ENCODE data around the gene CILP2. TPM values are rescaled to one million over a fixed set of nuclear protein-coding genes. Genes with fewer than 3 reads are reported as not detected.

Gene CILP2
- total and polyA plus RNA-seq, 2 of the 4 experiments (the other 2 are of a cell fraction), result 0.18 to 0.87 TPM

DNA sequence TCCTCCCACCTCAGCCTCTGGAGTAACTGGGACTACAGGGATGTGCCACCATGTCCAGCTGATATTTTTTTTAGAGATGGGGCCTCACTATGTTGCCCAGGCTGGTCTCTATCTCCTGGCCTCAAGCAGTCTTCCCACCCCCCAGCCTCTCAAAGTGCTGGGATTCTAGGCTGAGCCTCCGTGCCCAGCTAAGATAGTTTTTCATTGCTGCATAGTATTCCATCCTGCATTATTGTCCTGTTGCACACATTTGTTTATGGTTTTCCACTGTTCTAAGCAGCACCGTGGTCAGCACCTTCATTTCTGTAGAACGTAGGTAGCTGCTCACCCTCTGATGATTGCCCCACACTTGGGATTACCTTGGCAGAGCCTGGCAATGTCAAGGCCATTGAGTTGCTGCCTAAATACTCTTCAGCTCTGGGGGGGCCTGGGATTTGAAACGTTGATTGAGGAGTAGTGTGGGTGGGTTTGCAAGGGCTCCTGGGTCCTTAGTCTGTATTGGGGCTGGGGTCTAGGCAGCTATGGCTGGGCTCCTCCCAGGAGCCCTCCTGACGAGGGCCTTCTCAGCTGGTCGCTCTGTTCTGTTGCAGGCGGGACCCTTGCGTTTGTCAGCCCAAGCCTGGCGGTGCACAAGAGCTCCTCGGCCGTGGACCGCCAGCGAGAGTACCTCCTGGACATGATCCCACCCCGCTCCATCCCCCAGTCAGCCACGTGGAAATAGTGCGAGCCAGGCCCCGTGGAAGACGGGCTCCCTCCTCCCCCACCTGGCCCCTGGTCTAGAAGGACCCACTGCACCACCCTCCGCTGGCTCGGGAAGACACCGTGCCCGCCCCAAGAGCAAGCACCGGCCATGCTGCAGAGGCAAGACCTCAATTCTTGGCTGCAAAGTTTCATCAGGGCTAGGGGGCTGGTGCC lies 33.1 kb upstream of the CILP2 start (continued):
- TF ChIP-seq, protein P1, sequence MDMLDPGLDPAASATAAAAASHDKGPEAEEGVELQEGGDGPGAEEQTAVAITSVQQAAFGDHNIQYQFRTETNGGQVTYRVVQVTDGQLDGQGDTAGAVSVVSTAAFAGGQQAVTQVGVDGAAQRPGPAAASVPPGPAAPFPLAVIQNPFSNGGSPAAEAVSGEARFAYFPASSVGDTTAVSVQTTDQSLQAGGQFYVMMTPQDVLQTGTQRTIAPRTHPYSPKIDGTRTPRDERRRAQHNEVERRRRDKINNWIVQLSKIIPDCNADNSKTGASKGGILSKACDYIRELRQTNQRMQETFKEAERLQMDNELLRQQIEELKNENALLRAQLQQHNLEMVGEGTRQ (IDR thresholded peaks at IDR 0.05; ENCODE audit: low read depth, low read length), result no peak

DNA sequence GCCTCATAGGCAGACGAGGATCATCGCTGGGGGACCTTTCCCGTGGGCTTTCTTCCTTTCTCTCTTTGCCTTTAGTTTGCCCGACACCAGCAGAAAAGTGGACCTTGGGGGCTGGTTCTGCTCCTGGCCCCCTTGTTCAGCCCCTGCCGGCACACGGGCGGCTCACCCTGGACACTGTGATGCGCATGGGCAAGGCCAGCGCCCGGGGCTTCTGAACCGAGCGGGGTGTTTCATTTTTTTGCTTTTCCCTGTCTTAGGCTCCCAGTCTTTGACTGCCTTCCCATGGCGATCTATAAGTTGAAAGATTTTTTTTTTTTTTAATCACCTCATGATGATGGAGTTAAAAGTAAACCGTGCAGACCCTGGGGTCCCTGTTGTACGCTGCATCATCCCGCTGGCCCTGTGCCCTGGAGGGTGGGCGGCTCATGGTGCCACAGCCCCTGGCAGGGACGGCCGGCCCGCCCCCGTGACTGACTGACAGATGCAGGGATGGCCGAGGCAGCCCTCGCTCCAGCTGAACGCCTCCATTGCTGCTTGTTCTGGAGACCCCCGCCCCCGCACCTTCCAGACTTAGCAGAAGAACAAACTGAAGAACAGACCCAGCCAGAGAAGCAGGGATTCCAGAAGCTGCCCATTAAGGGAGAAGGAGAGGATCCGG lies 32.3 kb upstream of the CILP2 start:
- H4K8ac ChIP-seq (ENCODE audit: low read depth in 2 of 2, low read length in 2 of 2), result no peak overlapping the region
- ATAC-seq (ENCODE audit: low read depth) (no peak), DNase-seq (no peak)
- no peaks in the 10 kb centered on the region for H3K27me3 ChIP-seq (ENCODE audit: control insufficient read depth, insufficient read depth, low read length)
- no peaks in the 10 kb centered on the region; the same call in 1 of the 2 replicates for H4K20me1 ChIP-seq (ENCODE audit: insufficient read depth, low read length)
- in situ Hi-C loops (cut with MboI; ENCODE audit: low sequenced_read_pairs), result no loop called here
- no peak overlapping the region for H2BK5ac ChIP-seq (ENCODE audit: low read depth, low read length, poor library complexity, severe bottlenecking)
- H3K4me3 ChIP-seq (ENCODE audit: insufficient read depth, low read depth, low read length), result no peak overlapping the region
- H3K23ac ChIP-seq (ENCODE audit: low read depth, low read length), result no peak overlapping the region
- CTCF ChIA-PET, result interaction anchor here (0.7 kb wide), 1 partner anchor 146 kb away, joined by 3 read pairs; no protein-coding TSS in a partner anchor
- WGBS, 2 experiments (ENCODE audit: extremely low coverage in 2 of 2, insufficient read length in 1 of 2), result 73% methylated on average over 2 of the region's 27 CpGs; no CpG with 5 or more reads in 1 of the 2 experiments
- no peak overlapping the region for H3K56ac ChIP-seq (ENCODE audit: extremely low read depth, insufficient read depth, low read length)
- no peak overlapping the region for H3K9ac ChIP-seq (ENCODE audit: low read depth, low read length)
- POLR2A ChIA-PET (ENCODE audit: unreplicated experiment), result no interaction called here
- peaks cover 0 to 3% of the 10 kb centered on the region in 2 experiments; a peak in 2 of 4 replicates for H3K79me1 ChIP-seq (ENCODE audit: low read depth in 1 of 2, low read length in 2 of 2)
- H3K4ac ChIP-seq (ENCODE audit: low read depth, low read length), result no peak overlapping the region
- no peaks in the 10 kb centered on the region for H3K4me1 ChIP-seq (ENCODE audit: control insufficient read depth, insufficient read depth, low read length)
- H3K27ac ChIP-seq (ENCODE audit: insufficient read depth, low read length), result no peak overlapping the region
- dilution Hi-C loops (cut with HindIII; ENCODE audit: low sequenced_read_pairs, unreplicated experiment), result no loop called here
- H4K5ac ChIP-seq (ENCODE audit: low read depth, low read length), result no peak overlapping the region
- H2AK5ac ChIP-seq (ENCODE audit: low read depth, low read length), result no peak overlapping the region
- H3K9me3 ChIP-seq (ENCODE audit: control insufficient read depth, insufficient read depth, low read length), result no peaks in the 10 kb centered on the region
- H3K4me2 ChIP-seq (ENCODE audit: low read depth, low read length), result no peak overlapping the region
- no peak overlapping the region for H4K91ac ChIP-seq (ENCODE audit: insufficient read depth, low read depth, low read length)
- H2BK20ac ChIP-seq (ENCODE audit: low read depth, low read length), result no peak overlapping the region
- no peak overlapping the region for H3K18ac ChIP-seq (ENCODE audit: low read depth, low read length)
- no peak overlapping the region for H2BK120ac ChIP-seq (ENCODE audit: low read depth, low read length)
- no peak overlapping the region for H2AFZ ChIP-seq (replicated peaks; ENCODE audit: low read length, poor library complexity)
- H3K36me3 ChIP-seq (ENCODE audit: control insufficient read depth, insufficient read depth, low read length), result peaks cover 50% of the 10 kb centered on the region
- peaks cover 3% of the 10 kb centered on the region; the same call in 1 of the 2 replicates for H3K9me1 ChIP-seq (ENCODE audit: insufficient read depth, low read length)
- H2AK9ac ChIP-seq (replicated peaks; ENCODE audit: low read depth, low read length, poor library complexity), result no peak overlapping the region
- H3K14ac ChIP-seq (replicated peaks; ENCODE audit: low read depth, low read length), result no peak overlapping the region
- intact Hi-C loops (cut with micrococcal nuclease), result no loop called here
- H2BK15ac ChIP-seq (ENCODE audit: low read depth, low read length), result no peak overlapping the region
- no TSS peak for BruUV-seq (replicated peaks)
- TF ChIP-seq RAD21 (IDR thresholded peaks at IDR 0.05; ENCODE audit: low read length) (no peak), MXI1 (IDR thresholded peaks at IDR 0.05; ENCODE audit: borderline replicate concordance, low read depth, low read length) (no peak), FOS (IDR thresholded peaks at IDR 0.05; ENCODE audit: low read depth, low read length) (no peak), BHLHE40 (IDR thresholded peaks at IDR 0.05; ENCODE audit: low read depth, low read length) (no peak), MAFK (IDR thresholded peaks at IDR 0.05; ENCODE audit: low read depth, low read length) (no peak), MAZ (IDR thresholded peaks at IDR 0.05; ENCODE audit: borderline replicate concordance, low read depth, low read length) (no peak), CHD1 (IDR thresholded peaks at IDR 0.05; ENCODE audit: low read depth, low read length) (no peak), POLR2A (IDR thresholded peaks at IDR 0.05; ENCODE audit: low read depth, low read length) (no peak)
- TF ChIP-seq, protein P2, sequence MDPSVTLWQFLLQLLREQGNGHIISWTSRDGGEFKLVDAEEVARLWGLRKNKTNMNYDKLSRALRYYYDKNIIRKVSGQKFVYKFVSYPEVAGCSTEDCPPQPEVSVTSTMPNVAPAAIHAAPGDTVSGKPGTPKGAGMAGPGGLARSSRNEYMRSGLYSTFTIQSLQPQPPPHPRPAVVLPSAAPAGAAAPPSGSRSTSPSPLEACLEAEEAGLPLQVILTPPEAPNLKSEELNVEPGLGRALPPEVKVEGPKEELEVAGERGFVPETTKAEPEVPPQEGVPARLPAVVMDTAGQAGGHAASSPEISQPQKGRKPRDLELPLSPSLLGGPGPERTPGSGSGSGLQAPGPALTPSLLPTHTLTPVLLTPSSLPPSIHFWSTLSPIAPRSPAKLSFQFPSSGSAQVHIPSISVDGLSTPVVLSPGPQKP (IDR thresholded peaks at IDR 0.05; ENCODE audit: borderline replicate concordance, low read depth, low read length), result no peak
- TF ChIP-seq, protein P3, sequence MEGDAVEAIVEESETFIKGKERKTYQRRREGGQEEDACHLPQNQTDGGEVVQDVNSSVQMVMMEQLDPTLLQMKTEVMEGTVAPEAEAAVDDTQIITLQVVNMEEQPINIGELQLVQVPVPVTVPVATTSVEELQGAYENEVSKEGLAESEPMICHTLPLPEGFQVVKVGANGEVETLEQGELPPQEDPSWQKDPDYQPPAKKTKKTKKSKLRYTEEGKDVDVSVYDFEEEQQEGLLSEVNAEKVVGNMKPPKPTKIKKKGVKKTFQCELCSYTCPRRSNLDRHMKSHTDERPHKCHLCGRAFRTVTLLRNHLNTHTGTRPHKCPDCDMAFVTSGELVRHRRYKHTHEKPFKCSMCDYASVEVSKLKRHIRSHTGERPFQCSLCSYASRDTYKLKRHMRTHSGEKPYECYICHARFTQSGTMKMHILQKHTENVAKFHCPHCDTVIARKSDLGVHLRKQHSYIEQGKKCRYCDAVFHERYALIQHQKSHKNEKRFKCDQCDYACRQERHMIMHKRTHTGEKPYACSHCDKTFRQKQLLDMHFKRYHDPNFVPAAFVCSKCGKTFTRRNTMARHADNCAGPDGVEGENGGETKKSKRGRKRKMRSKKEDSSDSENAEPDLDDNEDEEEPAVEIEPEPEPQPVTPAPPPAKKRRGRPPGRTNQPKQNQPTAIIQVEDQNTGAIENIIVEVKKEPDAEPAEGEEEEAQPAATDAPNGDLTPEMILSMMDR (conservative IDR thresholded peaks at IDR 0.05; ENCODE audit: low read depth, low read length), result no peak

All from IMR-90 (cell line).